Stimulated activated CD4-positive, alpha-beta T cell treated with anti-CD3 and anti-CD28 coated beads, Interleukin-1b, Interleukin-23, amount 100 ng/mL, for 4 hours (primary cell): ENCODE data around the gene OR10X1.

ENCODE experiments used
- DNase-seq, 2 donors: peaks; one replicate each; pipeline ENCODE4 v3.0.0-alpha.2; 2020; ENCODE audit warnings: low read depth in 2 of 2

The OR10X1 gene, protein sequence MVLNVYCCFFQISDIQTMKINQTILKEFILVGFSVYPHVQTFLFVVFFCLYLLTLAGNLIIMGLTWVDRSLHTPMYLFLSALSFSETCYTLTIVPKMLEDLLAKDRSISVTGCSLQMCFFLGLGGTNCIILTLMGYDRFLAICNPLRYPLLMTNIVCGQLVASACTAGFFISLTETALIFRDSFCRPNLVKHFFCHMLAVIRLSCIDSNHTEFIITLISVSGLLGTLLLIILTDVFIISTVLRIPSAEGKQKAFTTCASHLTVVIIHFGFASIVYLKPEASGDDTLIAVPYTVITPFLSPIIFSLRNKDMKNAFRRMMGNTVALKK

DNA sequence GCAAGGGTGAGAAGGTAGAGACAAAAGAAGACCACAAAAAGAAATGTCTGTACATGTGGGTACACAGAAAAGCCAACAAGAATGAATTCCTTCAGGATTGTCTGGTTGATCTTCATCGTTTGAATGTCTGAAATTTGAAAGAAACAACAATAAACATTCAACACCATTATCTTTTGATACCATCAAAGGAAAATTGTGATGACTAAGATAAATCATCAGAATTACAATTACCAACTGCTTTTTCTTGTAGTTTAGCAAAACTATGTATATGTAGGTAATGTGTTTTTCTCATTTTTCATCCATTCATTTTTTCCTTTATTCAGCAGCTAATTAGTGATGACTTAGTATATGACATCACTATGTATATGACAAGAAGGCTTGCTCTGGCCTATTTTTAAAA is at the start of gene OR10X1:
Gene OR10X1 (minus strand): TSS at position 167 of the 400 bp plus-strand sequence. CDS start 0 bp downstream, at position 167.
- no peak for DNase-seq

DNA sequence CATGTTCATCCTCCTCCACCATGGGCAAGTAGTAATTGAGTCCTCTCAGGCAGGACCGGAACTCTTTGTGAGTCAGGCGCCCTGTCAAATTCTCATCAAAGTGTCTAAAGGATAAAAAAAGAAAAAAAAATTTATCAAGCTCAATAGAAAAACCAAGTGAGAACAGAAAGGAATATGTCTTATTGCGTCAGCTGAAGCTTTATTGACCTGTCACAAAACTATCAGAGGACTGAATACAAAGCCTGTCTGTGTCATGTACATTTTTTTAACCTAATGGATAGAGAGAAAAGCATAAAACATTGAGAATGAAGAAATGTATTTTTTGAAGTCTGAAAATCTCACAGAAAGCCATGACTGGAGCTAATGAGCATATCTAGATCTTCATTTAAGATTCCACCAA is 34.1 kb upstream of the OR10X1 start:
- no peak for DNase-seq

DNA sequence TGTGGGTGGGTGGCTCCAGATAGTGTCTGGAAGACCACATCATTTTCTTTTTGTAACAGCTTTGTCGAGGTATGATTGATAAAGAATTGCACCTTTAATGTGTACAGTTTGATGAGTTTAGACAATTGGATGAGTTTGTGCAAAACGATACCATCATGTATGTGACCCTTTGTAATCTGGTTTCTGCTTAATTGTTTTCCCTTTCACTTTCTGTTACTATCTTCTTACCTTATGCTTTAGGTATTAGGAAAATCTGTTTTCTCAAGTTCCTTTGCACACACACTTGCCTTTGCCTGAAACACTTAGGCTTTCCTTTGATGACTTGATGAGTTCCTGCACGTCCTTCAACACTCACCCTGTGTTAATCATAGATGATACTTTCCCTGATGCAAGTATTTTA is 32.2 kb upstream of the OR10X1 start:
- DNase-seq = no peak

GRCh38 chr1:158607296-158607695 is 27.6 kb upstream of the OR10X1 start:
- no peak for DNase-seq

GRCh38 chr1:158604968-158605367 is 25.3 kb upstream of the OR10X1 start, which contains the start of gene OR10Z1:
TSS of gene OR10Z1 (plus strand) at chr1:158605268. CDS start at chr1:158606439, 1,171 bp downstream.
- DNase-seq = no peak

GRCh38 chr1:158600735-158601134 is 21.0 kb upstream of the OR10X1 start:
- no peak for DNase-seq

- DNase-seq = no peak
These were observed 7.2 kb upstream of the OR10X1 start for GRCh38 chr1:158586942-158587341.

DNA sequence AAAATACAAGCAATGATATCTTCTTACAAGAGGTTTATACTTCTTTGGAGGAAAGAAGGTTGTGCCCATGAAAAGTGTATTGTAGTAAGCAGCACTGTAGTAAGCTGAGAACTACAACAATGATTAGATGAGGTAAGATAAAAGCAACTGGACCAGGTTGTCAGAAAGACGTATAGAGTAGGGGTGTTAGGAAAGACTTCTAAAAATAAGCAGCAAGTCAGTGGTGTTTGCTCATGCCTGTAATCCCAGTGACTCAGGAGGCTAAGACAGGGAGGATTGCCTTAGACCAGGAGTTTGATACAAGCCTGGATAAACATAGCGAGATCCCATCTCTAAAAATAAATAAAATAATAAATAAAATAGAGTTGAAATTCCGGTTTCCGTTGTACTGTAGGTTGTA is 4.3 kb upstream of the OR10X1 start:
- no peak for DNase-seq

GRCh38 chr1:158577561-158577960 is 2.1 kb downstream of the OR10X1 start:
- no peak for DNase-seq

GRCh38 chr1:158572226-158572625 is 7.5 kb downstream of the OR10X1 start:
- no peak for DNase-seq

DNA sequence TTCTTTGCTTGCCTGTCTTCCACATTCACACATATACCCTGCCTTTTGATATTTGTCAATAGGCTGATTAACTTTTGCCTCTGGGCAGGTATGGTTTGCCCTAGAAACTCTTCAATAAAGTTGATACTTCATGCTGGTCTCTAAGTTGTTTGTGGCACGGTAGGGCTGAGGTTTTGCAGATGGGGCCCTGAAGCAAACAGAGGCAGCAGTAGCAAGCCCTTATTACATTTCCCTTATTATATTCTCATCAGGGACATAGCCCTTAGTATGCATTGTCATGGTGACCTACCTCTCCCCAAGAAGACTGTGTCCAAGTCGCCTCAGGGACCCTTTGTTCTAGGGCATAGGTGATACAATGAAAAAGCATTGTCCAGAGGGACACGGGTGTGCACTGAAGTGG is 9.2 kb downstream of the OR10X1 start, which contains the start of gene OR6P1:
Gene OR6P1 (minus strand): TSS at position 101 of the 400 bp plus-strand sequence. CDS start 6,976 bp downstream, outside the sequence.
- DNase-seq = no peak

GRCh38 chr1:158564608-158565007 is 15.1 kb downstream of the OR10X1 start:
- DNase-seq = no peak

GRCh38 chr1:158563853-158564252 is 15.8 kb downstream of the OR10X1 start:
- no peak for DNase-seq

GRCh38 chr1:158559696-158560095 is 20.0 kb downstream of the OR10X1 start:
- DNase-seq = no peak

GRCh38 chr1:158554352-158554751 is 25.3 kb downstream of the OR10X1 start, which contains the start of gene OR6Y1:
TSS of gene OR6Y1 (minus strand) at chr1:158554405. CDS start at chr1:158548105, 6,300 bp downstream.
- no peak for DNase-seq

DNA sequence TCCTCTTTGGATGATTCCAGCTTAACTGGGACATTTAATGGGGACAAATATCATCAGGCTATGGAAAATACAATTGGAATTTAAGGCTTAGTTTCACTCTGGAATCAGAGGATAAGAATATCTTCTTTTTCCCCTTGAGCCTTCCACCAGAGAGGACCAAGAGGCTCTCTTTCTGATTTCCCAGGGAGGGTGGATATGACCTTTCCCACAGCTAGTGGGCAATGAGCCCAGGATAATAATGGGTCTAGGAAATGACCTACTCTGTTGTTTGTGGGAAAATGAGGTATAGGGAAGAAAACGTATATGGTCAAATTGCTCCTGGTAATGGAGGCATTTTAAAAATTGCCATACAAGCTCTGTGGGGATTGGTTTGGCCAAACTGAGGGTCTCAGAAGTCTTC is 27.4 kb downstream of the OR10X1 start:
- no peak for DNase-seq

DNA sequence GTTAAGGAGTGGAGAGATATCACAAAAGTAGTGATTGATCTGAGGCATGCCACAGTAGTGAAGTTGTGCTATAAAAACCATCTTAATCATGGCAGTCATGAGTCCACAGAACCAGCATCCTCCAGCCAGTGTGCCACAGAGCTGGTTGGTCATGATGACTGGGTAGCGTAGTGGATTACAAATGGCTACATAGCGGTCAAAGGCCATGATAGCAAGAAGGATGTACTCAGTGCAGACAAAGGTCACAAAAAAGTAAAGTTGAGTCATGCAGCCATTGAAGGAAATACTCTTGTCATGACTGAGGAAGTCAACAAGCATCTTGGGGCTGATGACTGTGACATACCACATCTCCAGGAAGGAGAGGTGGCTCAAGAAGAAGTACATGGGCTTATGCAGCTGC is 32.2 kb downstream of the OR10X1 start:
- no peak for DNase-seq

GRCh38 chr1:158537609-158538008 is 42.1 kb downstream of the OR10X1 start:
- no peak for DNase-seq

GRCh38 chr1:158534496-158534895 is 45.2 kb downstream of the OR10X1 start:
- no peak for DNase-seq
